SK-N-SH treated with all-trans-retinoic acid at 6 μM for 48 hours (cell line): ENCODE measurements around the gene BUD23.

ENCODE experiments used
- CSDC2 ChIP-seq: fragments of 250-450 bp; sonication (Bioruptor Pico); IDR thresholded peaks from 2 replicates; pipeline ENCODE4 v1.5.0; 2020; ENCODE audit warnings: mild to moderate bottlenecking, moderate library complexity
- ISL1 ChIP-seq: fragments of 250-450 bp; sonication (Bioruptor Pico); IDR thresholded peaks from 2 replicates; pipeline ENCODE4 v2.1.2; 2022; ENCODE audit warnings: mild to moderate bottlenecking, moderate library complexity
- RARB ChIP-seq: fragments of 250-450 bp; sonication (Bioruptor Pico); IDR thresholded peaks from 2 replicates; pipeline ENCODE4 v1.8.0; 2021; ENCODE audit warnings: mild to moderate bottlenecking, moderate library complexity
- ZFP30 ChIP-seq: fragments of 450-650 bp; formaldehyde crosslinking; IDR thresholded peaks from 2 replicates; pipeline ENCODE4 v1.5.0; 2022; ENCODE audit warnings: mild to moderate bottlenecking, moderate library complexity
- ZNF70 ChIP-seq: fragments of 450-650 bp; formaldehyde crosslinking; IDR thresholded peaks from 2 replicates; pipeline ENCODE4 v1.5.0; 2020; ENCODE audit warnings: mild to moderate bottlenecking, moderate library complexity
- TF ChIP-seq, protein P1 (sequence below): fragments of 250-450 bp; sonication (Bioruptor Pico); IDR thresholded peaks from 2 replicates; pipeline ENCODE4 v1.5.1; 2020; ENCODE audit warnings: low read depth, mild to moderate bottlenecking, moderate library complexity

DNA sequence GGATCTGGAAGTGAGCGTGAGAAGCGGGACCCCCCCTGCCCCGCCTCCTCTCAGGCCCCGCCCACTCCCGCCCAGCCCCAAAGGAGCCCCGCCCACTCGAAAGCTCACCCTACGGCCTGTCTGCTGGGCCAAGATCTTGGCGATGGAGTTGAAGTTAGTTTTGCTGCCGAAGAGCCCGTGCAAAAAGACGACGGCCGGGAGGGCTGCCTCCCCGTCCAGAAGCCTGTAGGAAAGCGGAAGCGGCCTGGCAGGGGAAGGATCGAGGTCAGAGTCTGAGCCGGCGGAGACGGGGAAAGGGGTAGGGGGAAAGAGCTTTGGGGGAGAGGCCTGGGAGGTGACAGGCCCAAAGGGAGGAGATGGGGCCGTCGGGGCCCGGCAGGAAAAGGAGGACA is 54.8 kb downstream of the BUD23 start:
- TF ChIP-seq CSDC2 (CRISPR knock-in tag), result no peak
- TF ChIP-seq ISL1 (CRISPR knock-in tag), result no peak
- no peak for TF ChIP-seq ZNF70 (CRISPR knock-in tag)
- TF ChIP-seq ZFP30, result no peak
- TF ChIP-seq RARB, result no peak
- TF ChIP-seq, protein P1, sequence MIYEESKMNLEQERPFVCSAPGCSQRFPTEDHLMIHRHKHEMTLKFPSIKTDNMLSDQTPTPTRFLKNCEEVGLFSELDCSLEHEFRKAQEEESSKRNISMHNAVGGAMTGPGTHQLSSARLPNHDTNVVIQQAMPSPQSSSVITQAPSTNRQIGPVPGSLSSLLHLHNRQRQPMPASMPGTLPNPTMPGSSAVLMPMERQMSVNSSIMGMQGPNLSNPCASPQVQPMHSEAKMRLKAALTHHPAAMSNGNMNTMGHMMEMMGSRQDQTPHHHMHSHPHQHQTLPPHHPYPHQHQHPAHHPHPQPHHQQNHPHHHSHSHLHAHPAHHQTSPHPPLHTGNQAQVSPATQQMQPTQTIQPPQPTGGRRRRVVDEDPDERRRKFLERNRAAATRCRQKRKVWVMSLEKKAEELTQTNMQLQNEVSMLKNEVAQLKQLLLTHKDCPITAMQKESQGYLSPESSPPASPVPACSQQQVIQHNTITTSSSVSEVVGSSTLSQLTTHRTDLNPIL (CRISPR knock-in tag), result no peak
